HCT116 (cell line): Measurements from ENCODE around the gene KIAA0232. TPM values are rescaled to one million over a fixed set of nuclear protein-coding genes. Genes with fewer than 3 reads are reported as not detected.

Source experiments
- total RNA-seq: library from RNA; stranded (reverse); gene quantifications from one replicate; pipeline ENCODE4 v1.2.1, GENCODE V29; 2021; ENCODE audit not compliant: unreplicated experiment

The KIAA0232 gene
- total RNA-seq, 1 experiment from 2014 or later, result 18.1 TPM

Other genes with a start within 250 kb of the KIAA0232 start
- 18.0 TPM for gene MAN2B2, start 207.5 kb upstream of the KIAA0232 start, total RNA-seq
- gene MRFAP1, start 142.0 kb upstream of the KIAA0232 start, total RNA-seq, result 313 TPM
- 4.1 TPM for gene S100P, start 88.8 kb upstream of the KIAA0232 start, total RNA-seq
- 43.0 TPM for gene MRFAP1L1, start 72.9 kb upstream of the KIAA0232 start, total RNA-seq
- gene BLOC1S4, start 66.6 kb upstream of the KIAA0232 start, total RNA-seq, result 15.7 TPM
- 62.9 TPM for gene TBC1D14, start 127.1 kb downstream of the KIAA0232 start, total RNA-seq